Keratinocyte (primary cell): Measurements from ENCODE around the gene AJM1. TPM values are rescaled to one million over a fixed set of nuclear protein-coding genes. Genes with fewer than 3 reads are reported as not detected.

Experiments used
- DNase-seq: peaks from one replicate; pipeline ENCODE4 v3.0.0-alpha.2; 2011; ENCODE audit warnings: low read depth, missing footprints, low spot score
- FAIRE-seq: peaks from 2 replicates; lab custom pipeline; 2011; peaks lifted over from hg19 to GRCh38; lab: Jason Lieb, UNC
- H2AFZ ChIP-seq: 2 replicates; pipeline ENCODE4 v1.6.0; 2012; ENCODE audit warnings: low read length, control low read depth, inconsistent platforms; ENCODE audit not compliant: control insufficient read depth
- H3K27ac ChIP-seq: 2 replicates; pipeline ENCODE4 v1.5.1; 2011; ENCODE audit warnings: low read length; ENCODE audit not compliant: control insufficient read depth, insufficient read depth
- H3K27me3 ChIP-seq: 3 replicates; pipeline ENCODE4 v1.6.0; 2011; ENCODE audit warnings: low read length; ENCODE audit not compliant: control insufficient read depth, insufficient read depth; ENCODE audit errors: extremely low read depth
- H3K36me3 ChIP-seq, 2 experiments: 2 replicates in 1 of 2; 3 replicates in 1 of 2; pipeline ENCODE4 v1.5.1; 2011; ENCODE audit warnings: low read length in 2 of 2, mild to moderate bottlenecking in 1 of 2; ENCODE audit not compliant: control insufficient read depth in 2 of 2, insufficient read depth in 2 of 2; ENCODE audit errors: extremely low read depth in 1 of 2
- H3K4me1 ChIP-seq: 3 replicates; pipeline ENCODE4 v1.5.1; 2011; ENCODE audit warnings: low read length; ENCODE audit not compliant: control insufficient read depth, insufficient read depth; ENCODE audit errors: extremely low read depth
- H3K4me2 ChIP-seq: 3 replicates; pipeline ENCODE4 v1.6.0; 2011; ENCODE audit warnings: low read depth, low read length; ENCODE audit not compliant: control insufficient read depth, insufficient read depth; ENCODE audit errors: extremely low read depth
- H3K4me3 ChIP-seq, 3 experiments: fragments of 200-600 bp in 1 of 3; sonication (generic) in 1 of 3; 2 replicates in 2 of 3; 3 replicates in 1 of 3; pipeline ENCODE4 v1.5.1; 2011 to 2016; ENCODE audit warnings: low read length in 3 of 3, mild to moderate bottlenecking in 3 of 3, control low read depth in 2 of 3, inconsistent platforms in 1 of 3, low read depth in 1 of 3, mixed read lengths in 1 of 3, mixed run types in 1 of 3, moderate library complexity in 1 of 3; ENCODE audit not compliant: control insufficient read depth in 2 of 3, insufficient read depth in 2 of 3; ENCODE audit errors: extremely low read depth in 1 of 3
- H3K79me2 ChIP-seq: 2 replicates; pipeline ENCODE4 v1.6.0; 2012; ENCODE audit warnings: low read length; ENCODE audit not compliant: control insufficient read depth, insufficient read depth
- H3K9ac ChIP-seq: 3 replicates; pipeline ENCODE4 v1.6.0; 2011; ENCODE audit warnings: low read length; ENCODE audit not compliant: control insufficient read depth, insufficient read depth; ENCODE audit errors: extremely low read depth
- H3K9me1 ChIP-seq: 3 replicates; pipeline ENCODE4 v1.6.0; 2011; ENCODE audit warnings: low read length; ENCODE audit not compliant: control insufficient read depth, insufficient read depth; ENCODE audit errors: extremely low read depth
- H3K9me3 ChIP-seq: 2 replicates; pipeline ENCODE4 v1.5.1; 2012; ENCODE audit warnings: low read depth, low read length; ENCODE audit not compliant: control insufficient read depth
- H4K20me1 ChIP-seq: 3 replicates; pipeline ENCODE4 v1.6.0; 2011; ENCODE audit warnings: low read length; ENCODE audit not compliant: control insufficient read depth, insufficient read depth; ENCODE audit errors: extremely low read depth
- EZH2 ChIP-seq: IDR thresholded peaks from one replicate; pipeline ENCODE4 v1.6.1; 2012; ENCODE audit warnings: inconsistent platforms, mild to moderate bottlenecking, low read length, moderate library complexity
- dilution Hi-C: fragments of 300-500 bp; cut with MboI; formaldehyde crosslinking; loops from one replicate; pipeline ENCODE4 v1.7.0; 2020; ENCODE audit warnings: low sequenced_read_pairs; ENCODE audit not compliant: extremely low pct_ligation_motif_present
- polyA plus RNA-seq, 5 experiments: library from polyadenylated mRNA; depleted of rRNA in 3 of 5; stranded (reverse) in 3 of 5; stranded (forward) in 1 of 5; unstranded in 1 of 5; fragments of >200 nt; gene quantifications; 1 replicate in 1 of 5; 2 replicates in 3 of 5; 3 replicates in 1 of 5; pipeline versions ENCODE4 v1.2.1 to v1.2.3, GENCODE V29; 2011 to 2012; ENCODE audit warnings: missing spikeins in 2 of 5, low read depth in 1 of 5, low replicate concordance in 1 of 5
- TF ChIP-seq, protein P1 (sequence below), 3 experiments: IDR thresholded peaks in 1 of 3; conservative IDR thresholded peaks in 1 of 3; optimal IDR thresholded peaks in 1 of 3; 2 replicates in 2 of 3; 3 replicates in 1 of 3; pipeline versions ENCODE3 to v1.5.1; 2011; ENCODE audit warnings: low read length in 3 of 3, mild to moderate bottlenecking in 3 of 3, moderate library complexity in 2 of 3, control low read depth in 1 of 3, inconsistent platforms in 1 of 3; ENCODE audit not compliant: insufficient read depth in 2 of 3; ENCODE audit errors: extremely low read depth in 1 of 3

AJM1 gene
- polyA plus RNA-seq, 1 donor (not counting 4 experiments of a cell fraction or from before 2014, with no cell fraction given): 0.12 TPM

DNA sequence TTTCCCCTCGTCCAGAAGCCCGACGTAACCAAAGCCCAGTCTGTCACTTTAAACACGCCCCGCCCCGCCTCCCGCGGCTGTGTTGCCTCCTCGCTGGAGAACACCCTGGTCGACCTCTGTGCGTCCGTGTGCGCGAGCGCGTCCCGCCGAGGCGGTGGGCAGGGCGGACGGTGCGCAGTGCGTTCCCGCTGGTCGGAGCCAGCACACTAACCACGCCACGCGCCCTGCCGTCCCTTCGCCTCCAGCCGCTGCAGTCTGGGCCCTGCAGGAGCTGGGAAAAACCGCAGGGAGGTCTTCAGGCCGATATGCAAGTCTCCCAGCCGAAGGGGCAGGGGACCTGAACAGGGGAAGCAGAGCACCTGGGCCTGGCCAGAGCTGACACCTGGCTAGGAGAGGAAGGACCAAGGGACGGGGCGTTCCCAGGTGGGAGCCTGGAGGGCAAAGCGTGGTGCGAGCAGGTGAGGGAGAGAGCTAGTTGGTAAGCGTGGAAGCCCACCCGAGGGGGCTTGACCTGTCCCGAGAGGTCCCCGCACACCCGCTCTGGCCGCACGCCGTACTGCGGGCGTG is 5.6 kb downstream of the AJM1 start:
- no peak for FAIRE-seq
- peaks cover 6% of the 10 kb centered on the region for H3K79me2 ChIP-seq
- TF ChIP-seq EZH2: no peak
- TF ChIP-seq, protein P1, sequence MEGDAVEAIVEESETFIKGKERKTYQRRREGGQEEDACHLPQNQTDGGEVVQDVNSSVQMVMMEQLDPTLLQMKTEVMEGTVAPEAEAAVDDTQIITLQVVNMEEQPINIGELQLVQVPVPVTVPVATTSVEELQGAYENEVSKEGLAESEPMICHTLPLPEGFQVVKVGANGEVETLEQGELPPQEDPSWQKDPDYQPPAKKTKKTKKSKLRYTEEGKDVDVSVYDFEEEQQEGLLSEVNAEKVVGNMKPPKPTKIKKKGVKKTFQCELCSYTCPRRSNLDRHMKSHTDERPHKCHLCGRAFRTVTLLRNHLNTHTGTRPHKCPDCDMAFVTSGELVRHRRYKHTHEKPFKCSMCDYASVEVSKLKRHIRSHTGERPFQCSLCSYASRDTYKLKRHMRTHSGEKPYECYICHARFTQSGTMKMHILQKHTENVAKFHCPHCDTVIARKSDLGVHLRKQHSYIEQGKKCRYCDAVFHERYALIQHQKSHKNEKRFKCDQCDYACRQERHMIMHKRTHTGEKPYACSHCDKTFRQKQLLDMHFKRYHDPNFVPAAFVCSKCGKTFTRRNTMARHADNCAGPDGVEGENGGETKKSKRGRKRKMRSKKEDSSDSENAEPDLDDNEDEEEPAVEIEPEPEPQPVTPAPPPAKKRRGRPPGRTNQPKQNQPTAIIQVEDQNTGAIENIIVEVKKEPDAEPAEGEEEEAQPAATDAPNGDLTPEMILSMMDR (optimal IDR thresholded peaks at IDR 0.05 in 1 of 3, IDR thresholded peaks at IDR 0.05 in 1 of 3, conservative IDR thresholded peaks at IDR 0.05 in 1 of 3; ENCODE audit: extremely low read depth in 1 of 3, insufficient read depth in 2 of 3, low read length in 3 of 3): no peak
- H3K4me1 ChIP-seq: peaks cover 9% of the 10 kb centered on the region
- no peak for DNase-seq
- H3K4me3 ChIP-seq: peak overlapping the region; percentile 74 to 93 (median 89)
- peaks cover 43% of the 10 kb centered on the region for H3K27me3 ChIP-seq
- peaks cover 6% of the 10 kb centered on the region for H4K20me1 ChIP-seq
- H3K9ac ChIP-seq: peak overlapping the region; percentile 69
- H3K36me3 ChIP-seq: peaks cover 3 to 17% of the 10 kb centered on the region in 2 experiments
- H2AFZ ChIP-seq: peak overlapping the region; percentile 56
- H3K9me3 ChIP-seq: no peaks in the 10 kb centered on the region
- dilution Hi-C loops: no loop called here
- H3K4me2 ChIP-seq: peak overlapping the region; percentile 88
- no peaks in the 10 kb centered on the region for H3K9me1 ChIP-seq
- peak overlapping the region; percentile 4 for H3K27ac ChIP-seq

DNA sequence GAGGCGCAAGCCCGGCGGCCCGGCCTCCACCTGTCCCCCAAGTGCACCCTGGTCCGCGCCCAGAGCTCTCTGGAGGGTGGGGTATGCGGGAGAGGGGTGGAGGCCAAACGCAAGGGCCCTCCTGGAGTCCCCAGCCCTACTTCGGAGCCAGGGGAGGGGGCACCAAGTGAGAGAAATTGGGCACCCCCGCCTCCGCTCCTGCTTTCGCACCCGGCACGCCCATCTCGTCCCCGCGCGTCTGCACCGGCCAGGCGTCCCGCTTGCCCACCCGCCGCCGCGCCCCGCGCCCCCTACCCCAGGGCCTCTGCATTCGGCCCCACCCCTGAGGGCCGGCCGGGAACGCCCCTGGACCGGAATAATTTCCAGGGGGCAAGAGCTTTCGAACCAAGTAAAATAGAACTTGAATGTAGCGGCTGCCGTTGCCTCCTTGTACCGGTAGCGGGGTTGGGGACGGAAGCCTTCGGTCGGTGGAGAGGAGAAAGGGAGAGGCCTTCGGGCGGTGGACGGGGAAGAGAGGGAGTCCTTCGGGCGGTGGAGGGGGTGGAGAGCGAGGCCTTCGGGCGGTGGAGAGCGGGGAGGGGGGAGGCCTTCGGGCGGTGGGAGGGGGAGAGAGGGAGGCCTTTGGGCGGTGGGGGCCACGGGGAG is 6.2 kb downstream of the AJM1 start:
- FAIRE-seq (no peak), DNase-seq (no peak)
- Histone ChIP-seq H3K36me3 (peaks cover 3 to 17% of the 10 kb centered on the region in 2 experiments), H3K27ac (peak overlapping the region; percentile 88), H3K4me3 (peak overlapping the region; percentile 74 to 93 (median 89)), H3K9me1 (no peaks in the 10 kb centered on the region), H3K4me2 (peak overlapping the region; percentile 88), H3K9ac (peak overlapping the region; percentile 88), H2AFZ (peak overlapping the region; percentile 46), H4K20me1 (peaks cover 6% of the 10 kb centered on the region), H3K27me3 (peaks cover 43% of the 10 kb centered on the region), H3K4me1 (peaks cover 9% of the 10 kb centered on the region), H3K9me3 (no peaks in the 10 kb centered on the region), H3K79me2 (peaks cover 6% of the 10 kb centered on the region)
- dilution Hi-C loops: no loop called here
- TF ChIP-seq, protein P1 (optimal IDR thresholded peaks at IDR 0.05 in 1 of 3, IDR thresholded peaks at IDR 0.05 in 1 of 3, conservative IDR thresholded peaks at IDR 0.05 in 1 of 3; ENCODE audit: extremely low read depth in 1 of 3, insufficient read depth in 2 of 3, low read length in 3 of 3): no peak
- no peak for TF ChIP-seq EZH2
